WI38 (cell line): ENCODE results near the gene MAP3K5.

Experiments used
- H3K4me3 ChIP-seq: 2 replicates; pipeline ENCODE4 v1.5.1; 2011; ENCODE audit warnings: low read depth, mild to moderate bottlenecking, control low read depth, low read length
- CTCF ChIP-seq: IDR thresholded peaks from 2 replicates; pipeline ENCODE4 v1.5.1; 2012; ENCODE audit warnings: low read depth, mild to moderate bottlenecking, control low read depth, low read length

The MAP3K5 gene

GRCh38 chr6:136792410-136793262 is at the start of gene MAP3K5:
MAP3K5 (minus strand) TSS chr6:136792477; CDS start chr6:136792157, 320 bp downstream.
- TF ChIP-seq CTCF: peak; percentile 75
- H3K4me3 ChIP-seq: peak within 1 kb of the TSS; percentile 93

GRCh38 chr6:136840276-136841001 is 48.2 kb upstream of the MAP3K5 start:
- no peak for TF ChIP-seq CTCF
- no peak overlapping the region for H3K4me3 ChIP-seq

GRCh38 chr6:136831873-136832562 is 39.7 kb upstream of the MAP3K5 start:
- TF ChIP-seq CTCF: no peak
- H3K4me3 ChIP-seq: no peak overlapping the region

GRCh38 chr6:136826216-136826615 is 33.9 kb upstream of the MAP3K5 start:
- no peak overlapping the region for H3K4me3 ChIP-seq
- no peak for TF ChIP-seq CTCF

GRCh38 chr6:136823128-136823660 is 30.9 kb upstream of the MAP3K5 start:
- peak overlapping the region; percentile 57 for H3K4me3 ChIP-seq

More at GRCh38 chr6:136823128-136823660, 30.9 kb upstream of the MAP3K5 start:
- no peak for TF ChIP-seq CTCF
